ENCODE results near the gene NSFL1C.

NSFL1C gene

DNA sequence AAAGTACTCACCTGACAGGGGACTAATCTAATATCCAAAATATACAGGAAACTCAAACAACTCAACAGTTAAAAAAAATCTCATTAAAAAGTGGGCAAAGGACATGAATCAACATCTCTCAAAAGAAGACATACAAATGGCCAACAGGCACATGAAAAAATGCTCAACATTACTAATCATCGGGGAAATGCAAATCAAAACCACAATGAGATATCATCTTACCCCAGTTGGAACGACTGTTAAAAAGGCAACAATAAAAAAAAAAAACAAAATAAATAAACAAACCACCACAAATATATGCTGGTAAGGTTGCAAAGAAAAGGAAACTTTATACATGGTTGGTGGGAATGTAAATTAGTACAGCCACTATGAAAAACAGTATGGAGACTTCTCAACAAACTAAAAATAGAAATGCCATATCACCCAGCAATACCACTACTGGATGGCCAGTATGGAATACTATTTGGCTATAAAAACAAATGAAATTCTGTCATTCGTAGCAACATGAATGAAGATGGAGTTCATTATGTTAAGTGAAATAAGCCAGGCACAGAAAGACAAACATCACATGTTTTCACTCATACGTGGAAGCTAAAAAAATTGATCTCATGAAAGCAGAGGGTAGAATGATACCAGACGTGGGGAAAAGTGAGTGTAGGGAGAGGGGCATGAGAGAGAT, 17.9 kb upstream of the NSFL1C start:
- no peak for FAIRE-seq

DNA sequence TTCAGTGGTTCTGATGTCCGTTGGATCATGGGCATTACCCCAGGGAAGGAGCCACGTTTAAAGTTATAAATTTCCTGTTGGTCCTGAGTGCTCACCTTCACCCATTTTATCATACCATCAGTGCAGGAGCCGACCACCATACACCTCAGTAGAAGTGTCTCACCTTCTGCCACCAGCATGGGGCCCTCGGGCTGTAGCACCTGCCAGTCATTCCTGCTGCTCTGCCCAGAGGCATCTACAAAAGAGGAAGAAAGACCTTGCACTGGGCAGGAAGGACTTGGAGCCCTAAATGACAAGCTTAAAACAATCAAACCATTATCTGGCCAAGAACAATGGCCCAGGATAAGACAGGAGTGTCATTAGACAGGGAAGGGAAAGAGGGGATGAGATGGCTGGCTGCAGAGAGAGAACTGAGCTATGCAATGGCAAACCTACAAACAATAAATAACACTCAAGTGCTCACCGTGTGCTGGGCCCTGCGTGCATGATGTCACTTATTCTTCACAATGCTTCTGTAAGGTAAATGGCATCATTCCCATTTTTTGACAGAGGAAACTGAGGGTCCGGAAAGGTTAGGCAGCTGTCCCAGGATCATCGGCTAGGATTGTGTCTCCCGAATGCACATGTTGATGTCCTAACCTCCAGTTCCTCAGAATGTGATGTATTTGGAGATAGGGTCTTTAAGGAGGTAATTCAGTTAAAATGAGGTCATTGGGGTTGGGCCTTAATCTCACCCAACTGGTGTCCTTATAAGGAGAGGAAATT, 13.4 kb upstream of the NSFL1C start:
- no peak for FAIRE-seq

DNA sequence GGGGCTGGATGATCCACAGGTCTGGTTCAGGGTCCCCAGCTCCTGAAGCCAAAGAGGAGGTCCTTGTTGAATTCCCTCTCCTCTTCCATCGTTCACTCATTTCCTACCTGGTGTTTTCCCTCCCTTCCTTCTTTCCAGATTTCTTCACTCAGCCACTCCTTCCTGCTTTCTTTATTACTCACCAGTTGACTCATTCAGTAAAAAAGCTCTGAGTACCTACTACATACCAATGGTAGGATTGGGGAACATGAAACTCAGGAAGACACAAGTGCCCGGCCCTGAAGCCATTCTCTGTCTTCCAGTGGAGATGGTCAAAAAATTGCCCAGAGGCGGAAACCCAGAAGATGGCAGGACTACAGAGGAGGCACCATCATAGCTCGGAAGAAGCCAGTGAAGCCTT, 11.9 kb upstream of the NSFL1C start:
- FAIRE-seq = no peak

DNA sequence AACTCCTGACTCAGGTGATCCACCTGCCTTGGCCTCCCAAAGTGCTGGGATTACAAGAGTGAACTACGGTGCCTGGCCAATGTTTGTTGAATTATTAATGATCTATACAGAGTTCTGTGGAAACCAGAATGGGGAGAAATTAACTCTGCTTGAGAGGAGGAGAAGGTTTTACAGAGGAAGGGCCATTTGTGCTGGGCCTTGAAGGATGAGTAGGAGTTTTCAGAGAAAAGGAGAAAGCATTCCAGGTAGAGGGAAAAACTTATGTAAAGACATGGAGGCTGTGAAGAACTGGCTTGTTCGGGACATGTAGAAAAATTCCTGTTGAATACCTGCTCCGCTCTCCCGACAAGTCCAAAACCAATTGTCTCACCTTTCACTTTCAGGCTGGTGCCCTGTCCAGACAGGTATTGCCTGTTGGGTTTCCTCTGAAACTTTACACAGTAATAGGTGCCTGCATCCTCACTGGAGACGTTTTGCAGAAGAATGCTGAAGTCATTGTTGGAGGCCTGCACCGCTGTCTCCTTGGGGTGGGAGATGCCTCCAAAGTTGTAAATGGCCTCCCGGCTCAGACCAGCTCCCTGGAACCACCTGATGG, 11.3 kb upstream of the NSFL1C start:
- FAIRE-seq = no peak

DNA sequence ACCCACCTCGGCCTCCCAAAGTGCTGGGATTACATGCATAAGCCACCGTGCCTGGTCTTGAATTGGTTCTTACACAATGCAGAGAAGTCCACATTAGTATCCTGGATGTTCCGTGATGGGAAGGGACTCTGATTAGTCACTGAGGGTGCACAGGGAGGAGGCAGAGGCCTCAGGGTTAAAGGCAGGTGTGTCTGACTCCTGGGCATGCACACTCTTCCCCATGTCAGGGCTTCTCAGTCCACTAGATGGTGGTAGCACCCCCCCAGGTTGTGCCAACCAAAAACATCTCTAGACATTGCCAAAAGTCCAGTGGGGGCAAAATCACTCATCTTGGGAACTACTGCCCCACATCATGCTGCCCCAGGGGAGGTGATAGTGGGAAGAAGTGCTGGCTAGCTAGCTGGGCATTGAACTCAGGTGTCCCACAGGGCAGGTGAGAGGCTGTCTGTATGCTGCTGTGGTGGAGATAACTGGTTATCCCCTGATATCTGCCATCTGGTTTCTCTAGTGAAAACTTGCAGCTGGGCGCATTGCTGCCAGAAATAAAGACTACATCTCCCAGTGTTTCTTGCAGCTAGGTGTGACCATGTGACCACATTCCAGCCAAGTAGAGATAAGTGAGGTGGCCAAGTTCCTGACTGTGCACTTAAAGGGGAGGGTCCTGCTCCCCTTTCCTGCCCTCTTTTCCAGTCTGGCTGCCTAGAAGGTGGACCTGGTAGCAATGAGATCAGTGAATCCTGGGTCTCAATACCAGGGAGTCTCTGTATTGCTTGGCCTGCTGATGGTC, 8.4 kb upstream of the NSFL1C start:
- no peak for FAIRE-seq

DNA sequence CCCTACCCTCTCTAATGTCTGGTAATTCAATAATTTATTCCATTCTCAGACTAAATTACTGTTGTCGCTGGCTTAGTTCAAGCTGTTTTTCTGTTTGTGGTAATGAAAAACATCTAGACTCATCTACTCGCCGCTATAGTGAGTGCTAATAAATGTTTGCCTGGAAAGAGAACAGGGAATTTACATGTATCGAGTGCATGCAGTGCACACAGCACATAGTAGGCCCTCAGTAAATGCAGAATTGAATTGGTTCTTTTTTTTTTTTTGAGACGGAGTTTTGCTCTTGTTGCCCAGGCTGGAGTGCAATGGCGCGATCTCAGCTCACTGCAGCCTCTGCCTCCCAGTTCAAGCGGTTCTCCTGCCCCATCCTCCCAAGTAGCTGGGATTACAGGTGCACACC, 7.7 kb upstream of the NSFL1C start:
- no peak for FAIRE-seq

DNA sequence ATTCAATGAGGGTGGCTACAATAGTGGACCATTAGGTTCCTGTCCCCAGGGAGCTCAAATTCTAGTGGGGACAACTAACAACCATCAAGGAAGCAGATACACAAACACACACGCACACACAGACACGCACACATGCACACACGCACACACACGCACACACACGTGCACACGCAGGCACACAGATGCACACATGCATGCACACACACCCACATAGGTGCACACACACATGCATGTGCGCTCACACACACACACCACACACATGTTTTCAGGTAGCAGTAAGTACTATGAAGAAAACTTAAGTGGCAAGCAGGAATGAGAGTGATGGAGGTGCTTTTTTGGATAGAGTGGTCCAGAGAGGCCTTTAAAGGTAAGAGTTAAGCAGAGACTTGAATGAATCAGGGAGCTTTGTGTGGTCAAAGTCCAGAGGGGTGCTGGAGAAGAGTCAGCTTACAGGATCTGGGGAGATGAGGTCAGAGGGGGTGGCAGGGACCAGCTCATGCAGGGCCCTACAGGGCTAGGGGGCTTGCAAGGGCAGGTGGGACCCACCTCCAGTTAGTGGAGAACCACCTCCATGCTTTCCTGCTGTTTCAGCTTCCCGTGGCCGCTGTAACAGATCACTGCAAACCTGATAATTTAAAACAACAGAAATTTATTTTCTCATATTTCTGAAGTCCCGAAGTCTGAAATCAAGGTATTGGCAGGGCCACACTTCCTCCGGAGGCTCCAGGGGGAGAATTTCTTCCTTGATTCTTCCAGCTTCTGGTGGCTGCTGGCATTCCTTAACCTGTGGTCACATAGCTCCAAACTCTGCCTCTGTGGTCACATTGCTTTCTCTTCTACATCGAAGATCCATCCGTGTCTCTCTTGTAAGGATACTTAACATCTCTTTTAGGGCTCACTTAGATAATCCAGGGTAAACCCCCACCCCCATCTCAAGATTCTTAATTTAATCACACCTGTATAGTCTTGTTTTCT, 6.9 kb upstream of the NSFL1C start:
- FAIRE-seq = no peak

DNA sequence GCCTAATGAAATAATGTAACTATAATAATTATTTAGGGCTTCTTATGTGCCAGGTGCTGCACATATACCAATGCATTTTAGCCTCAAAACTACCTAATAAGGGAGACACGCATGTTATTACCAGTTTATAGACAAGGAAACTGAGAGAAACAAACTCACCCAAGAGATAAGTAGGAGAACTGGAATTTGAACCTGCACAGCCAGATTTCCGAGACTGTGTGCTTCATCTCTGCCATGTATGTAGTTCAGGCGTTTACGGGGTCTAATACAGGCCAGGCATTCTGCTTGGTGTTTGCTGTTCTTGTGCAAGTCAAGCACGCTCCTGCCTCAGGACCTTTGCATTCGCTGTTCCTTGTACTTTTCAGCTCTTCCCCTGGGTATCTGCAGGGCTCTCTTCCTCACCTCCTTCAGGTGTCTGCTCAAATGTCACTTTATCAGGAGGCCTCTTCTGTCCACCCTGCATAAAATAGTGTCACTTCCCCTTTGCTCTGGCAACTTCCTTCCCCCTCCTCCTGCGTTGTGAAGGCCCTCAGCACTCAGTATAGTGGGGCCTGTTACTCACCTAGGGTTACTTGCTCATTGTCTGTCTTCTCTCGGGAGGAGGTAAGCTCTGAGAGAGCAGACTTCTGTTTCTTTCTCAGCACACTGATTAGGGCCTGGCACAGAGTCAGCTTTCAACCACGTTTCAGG, 6.1 kb upstream of the NSFL1C start:
- FAIRE-seq = no peak

DNA sequence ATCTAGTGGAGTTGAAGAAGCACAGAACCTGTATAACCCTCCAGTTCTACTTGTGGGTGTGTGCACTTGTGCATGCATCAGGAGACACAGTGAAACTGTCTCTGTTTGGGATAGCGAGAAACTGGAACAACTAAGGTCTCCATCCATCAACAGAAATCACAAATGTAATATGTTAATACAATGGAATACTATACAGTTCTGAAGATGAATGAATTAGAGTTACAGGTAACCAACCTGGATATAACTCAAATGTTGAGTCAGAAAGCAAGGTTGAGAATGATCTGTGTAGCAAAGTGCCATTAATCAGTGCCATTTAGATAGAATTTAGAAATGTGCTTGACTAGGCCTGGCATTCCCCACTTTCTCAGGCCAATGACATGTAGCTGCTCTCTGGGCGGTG, 4.6 kb upstream of the NSFL1C start:
- no peak for FAIRE-seq

DNA sequence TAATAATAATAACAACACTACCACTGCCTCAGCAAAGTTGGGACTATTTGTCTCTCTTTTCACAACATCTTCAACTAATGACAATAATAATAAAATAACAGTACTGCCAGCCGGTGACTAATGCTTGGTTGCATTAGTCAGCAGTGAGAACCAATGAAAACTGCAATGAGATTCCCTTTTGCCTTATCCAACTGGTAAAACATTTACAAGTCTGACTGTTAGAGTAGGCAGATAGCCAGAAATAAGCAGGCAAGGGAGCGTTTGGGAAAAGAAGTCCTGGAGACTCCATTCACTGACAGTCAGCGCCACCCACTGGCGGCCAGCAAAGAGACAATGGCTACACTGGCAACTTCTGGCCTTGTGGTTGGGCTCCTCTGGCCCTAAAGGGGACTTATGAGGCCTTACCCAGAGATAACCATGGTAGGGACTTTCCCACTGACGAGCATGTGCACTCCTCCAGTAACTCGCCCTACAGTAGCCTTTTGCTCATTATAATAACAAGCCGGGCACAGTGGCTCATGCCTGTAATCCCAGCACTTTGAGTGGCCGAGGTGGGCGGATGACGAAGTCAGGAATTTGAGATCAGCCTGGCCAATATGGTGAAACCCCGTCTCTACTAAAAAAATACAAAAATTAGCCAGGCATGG, 3.4 kb upstream of the NSFL1C start:
- FAIRE-seq = peak; percentile 85

DNA sequence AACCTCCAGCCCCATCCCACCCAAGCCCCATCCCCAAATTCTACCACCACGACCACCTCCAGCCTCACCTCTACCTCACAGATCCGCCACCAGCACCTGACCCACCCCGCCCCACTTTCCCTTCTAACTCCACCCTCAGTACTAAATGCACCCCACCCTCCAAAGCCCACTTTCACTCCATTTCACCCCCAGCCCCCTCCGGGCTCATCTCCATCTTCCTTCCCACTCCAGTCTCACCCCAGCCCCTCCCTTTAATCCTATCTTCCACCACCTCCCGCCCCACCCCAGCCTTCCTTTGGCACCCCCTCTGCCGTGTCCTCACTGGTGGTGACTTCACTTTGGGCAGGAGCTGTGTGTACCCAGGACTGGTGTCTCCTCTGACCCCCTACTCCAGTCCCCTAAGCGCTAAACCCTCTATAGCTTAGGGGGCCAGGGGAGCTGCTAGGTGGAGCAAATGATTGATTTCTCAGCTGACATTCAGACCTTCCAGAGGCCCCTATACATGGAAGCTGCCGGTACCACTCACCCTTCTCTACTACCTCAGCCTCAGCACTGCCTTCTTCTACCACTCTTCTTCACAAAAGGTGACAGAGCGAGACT, 2.8 kb upstream of the NSFL1C start:
- no peak for FAIRE-seq

DNA sequence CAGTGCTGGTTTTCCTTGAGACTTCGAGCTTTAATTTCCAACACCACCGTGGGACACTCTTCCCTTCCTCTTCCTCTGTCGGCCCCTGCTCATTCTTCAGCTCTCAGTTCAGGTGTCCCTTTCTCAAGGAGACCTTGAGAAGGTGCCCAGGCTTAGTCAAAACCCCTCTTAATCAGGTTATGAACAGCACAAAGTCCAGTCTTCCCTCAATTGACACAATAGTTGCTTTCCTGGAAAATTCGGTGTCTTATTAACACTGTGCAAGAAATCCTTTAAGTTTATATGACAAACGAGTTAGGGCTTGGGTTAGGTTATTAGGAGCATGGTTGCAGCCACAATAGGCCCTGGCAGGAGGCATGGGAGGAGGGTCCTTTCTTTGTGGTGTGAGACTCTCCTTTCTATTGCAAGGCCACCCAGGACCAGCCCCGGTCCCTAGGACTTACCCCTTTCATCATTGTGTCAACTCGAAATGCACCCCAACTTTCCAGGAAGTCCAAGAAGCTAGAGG, 1.5 kb upstream of the NSFL1C start:
- FAIRE-seq = no peak

DNA sequence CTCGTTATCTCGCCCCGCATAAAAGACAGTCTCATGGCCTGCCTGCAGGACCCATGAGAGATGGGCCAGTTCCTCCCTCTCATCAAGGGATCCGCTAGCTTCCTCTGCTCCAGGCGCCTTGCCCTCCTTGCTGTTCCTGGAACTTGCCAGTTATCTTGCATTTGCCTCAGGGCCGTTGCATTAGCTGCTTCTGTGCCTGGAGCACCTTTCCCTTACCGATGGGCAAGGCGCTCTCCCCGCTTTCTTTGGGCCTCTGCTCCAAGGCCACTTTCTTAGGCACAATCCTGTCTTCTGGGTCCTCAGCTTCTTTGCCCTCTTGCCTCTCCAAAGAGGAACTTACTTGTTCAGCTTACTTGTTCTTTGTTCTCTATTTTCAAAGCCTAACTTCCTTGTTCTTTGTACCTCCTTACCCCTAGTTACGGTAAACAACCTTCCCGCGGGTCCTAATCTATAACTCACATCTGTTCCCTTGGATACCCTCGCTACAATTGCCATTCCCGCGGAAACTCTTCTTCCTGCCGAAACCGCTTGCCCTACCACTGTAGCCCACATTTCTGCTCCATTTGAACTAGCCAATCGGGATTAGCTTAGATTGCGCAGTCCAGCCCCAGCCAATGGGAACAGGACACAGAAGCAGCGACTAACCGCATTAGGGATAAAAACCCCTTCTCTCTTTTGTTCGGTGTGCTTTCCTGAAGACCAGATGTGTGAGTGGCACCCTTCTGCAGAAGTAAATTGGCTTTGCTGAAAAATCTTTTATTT, 887 bp upstream of the NSFL1C start:
- FAIRE-seq = no peak

DNA sequence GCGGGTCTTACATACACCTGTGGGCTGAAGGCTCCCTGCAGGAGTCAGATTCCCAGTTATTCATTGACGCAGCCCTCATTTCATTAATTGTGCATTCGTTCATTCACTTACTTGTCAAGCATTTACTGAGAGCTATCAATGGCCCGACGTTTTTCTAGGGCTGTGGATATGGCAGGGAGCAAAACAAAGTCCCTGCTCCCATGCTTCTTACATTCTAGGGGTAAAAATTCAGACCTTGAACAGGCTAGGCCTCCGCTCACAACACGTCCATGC, 369 bp upstream of the NSFL1C start:
- no peak for FAIRE-seq

DNA sequence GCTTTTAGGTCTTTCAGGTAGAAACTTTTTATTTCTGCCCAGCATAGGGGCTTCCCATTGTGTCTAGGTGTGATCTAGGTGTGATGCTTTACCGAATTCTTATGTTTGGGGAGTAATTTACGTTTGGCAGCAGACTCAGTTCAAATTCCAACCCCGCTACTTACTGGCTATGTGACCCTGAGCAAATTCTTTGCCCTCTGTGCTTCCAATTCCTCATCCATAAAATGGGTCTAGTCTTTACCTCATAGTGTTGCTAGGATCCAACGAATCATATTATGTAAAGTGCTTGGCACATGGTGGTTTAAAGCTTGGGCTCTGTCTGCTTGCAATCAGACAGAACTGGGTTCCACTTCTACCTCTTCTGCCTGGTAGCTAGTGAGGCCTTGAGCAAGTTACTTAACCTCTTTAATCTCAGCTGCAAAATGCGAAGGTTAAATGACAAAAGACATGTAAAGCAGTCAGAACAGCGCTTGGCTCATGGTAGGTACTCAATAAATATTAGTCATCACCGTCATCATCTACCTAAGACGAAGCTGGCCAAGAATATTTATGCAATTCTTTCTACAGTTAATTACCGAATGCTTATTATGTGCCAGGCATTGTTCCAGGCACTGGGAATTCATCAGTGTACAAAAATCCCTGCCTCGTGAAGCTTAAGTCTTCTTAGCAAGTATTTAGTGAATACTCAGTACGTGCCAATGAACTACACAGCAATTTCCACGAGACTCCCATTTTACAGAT, 1.0 kb downstream of the NSFL1C start:
- no peak for FAIRE-seq

DNA sequence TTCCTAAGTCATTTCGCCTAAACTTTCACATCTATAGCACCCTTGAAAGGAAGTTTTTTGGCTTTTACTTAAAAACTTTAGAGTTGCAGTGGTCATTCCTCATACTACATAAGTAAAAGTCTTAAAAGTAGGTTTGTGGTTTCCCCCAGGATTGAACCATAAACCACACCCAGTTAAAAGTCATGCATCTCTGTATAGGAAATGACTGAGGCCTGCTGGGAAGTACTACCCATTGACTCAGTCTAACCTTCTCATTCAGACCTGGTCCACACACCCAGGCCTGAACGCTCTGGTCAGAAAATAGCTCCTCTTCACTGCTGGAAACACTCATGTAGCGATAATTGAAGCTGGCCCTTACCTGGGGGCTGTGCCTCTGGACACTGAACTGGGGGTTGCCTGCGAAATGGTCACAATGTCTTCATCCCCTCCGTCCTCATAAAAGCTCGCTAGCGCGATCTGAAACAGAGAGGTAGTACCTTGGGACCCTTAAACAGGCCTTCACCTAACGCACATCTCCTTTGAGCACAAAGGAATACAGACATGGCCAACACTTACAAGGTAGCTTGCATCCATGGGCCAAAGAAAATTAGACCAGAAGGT, 2.6 kb downstream of the NSFL1C start:
- FAIRE-seq = no peak

DNA sequence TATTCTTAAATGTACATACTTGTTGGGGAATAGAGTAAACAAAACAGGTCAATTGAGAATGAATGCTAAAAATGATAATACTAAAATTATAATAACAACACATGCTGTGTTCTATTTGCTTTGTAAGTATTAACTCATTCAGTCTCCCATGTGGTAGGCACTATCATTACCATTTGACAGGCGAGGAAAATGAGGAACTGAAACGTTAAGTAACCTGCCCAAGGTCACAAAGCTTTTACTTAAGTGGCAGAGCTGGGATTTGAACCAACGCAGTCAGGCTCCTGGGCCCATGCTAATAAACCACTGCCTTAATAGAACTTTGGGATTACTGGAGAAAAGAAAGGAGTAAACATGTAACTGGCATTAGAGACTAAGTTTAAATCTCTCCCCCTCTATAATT, 3.8 kb downstream of the NSFL1C start:
- FAIRE-seq = no peak

DNA sequence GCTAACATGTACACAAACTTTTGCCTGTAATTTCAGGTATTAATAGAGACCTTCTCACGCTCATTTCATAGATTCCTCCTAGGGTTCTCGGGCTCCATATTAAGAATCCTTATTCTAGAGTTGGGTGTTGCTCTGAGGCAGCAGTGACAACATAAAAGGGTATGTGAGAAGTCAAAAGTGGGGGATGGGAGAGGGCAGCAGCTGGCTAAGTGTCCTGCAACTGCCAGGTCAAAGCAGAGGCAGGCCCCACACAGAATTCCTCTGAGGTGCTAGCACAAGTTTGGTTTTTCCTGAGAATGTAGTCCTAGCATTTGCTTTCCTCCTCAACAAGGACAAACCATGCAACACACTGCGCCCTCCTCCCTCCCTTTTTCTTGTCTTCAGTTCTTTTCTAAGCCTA, 4.6 kb downstream of the NSFL1C start:
- FAIRE-seq = no peak

DNA sequence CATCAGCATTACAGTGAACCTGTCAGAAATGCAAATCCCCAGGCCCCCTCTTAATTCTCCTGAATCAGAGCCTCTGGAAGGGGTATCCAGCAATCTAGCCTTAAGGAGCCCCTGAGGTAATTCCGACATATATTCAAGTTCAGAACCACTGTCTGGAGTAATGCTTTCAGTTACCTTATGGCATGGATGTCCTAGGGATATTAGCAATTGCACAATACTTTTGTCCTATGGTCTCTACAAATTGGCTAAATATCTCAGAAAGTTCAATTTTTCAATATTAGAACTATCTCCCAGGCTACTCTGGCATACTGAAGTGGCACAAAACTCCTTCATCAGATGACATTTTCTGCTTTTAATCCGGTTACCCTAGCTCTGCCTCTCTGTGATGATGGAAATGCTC, 6.4 kb downstream of the NSFL1C start:
- no peak for FAIRE-seq

Measured in A204.1 (cell line).